HG03060 (cell line): Measurements from ENCODE around the gene PRSS33.

Source experiments
- ATAC-seq: cut with Tn5 transposase; IDR thresholded peaks from one replicate; pipeline ENCODE4 v1.9.1; 2021; ENCODE audit warnings: low read depth, moderate number of reproducible peaks; ENCODE audit not compliant: unreplicated experiment

Gene PRSS33

DNA sequence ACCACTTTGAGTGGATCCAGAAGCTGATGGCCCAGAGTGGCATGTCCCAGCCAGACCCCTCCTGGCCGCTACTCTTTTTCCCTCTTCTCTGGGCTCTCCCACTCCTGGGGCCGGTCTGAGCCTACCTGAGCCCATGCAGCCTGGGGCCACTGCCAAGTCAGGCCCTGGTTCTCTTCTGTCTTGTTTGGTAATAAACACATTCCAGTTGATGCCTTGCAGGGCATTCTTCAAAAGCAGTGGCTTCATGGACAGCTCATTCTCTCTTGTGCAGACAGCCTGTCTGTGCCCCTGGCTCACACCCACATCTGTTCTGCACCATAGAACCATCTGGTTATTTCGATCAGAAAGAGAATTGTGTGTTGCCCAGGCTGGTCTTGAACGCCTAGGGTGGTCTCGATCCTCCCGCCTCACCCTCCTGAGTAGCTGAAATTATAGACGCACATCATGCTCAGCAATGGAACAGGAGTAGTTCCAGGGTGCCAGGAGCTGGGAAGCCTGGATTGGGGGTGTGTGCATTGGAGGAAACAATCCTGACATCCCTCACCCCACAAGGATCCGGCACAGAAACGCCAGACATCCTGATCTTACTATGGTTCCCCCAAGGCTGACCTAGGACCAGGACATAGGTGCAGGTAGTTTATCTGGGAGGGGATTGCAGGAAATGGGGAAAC lies 34.3 kb upstream of the PRSS33 start:
- no peak for ATAC-seq

- ATAC-seq: no peak
These were observed 33.6 kb upstream of the PRSS33 start for GRCh38 chr16:2820836-2821486.

GRCh38 chr16:2819939-2820835 lies 32.8 kb upstream of the PRSS33 start:
- ATAC-seq: no peak

DNA sequence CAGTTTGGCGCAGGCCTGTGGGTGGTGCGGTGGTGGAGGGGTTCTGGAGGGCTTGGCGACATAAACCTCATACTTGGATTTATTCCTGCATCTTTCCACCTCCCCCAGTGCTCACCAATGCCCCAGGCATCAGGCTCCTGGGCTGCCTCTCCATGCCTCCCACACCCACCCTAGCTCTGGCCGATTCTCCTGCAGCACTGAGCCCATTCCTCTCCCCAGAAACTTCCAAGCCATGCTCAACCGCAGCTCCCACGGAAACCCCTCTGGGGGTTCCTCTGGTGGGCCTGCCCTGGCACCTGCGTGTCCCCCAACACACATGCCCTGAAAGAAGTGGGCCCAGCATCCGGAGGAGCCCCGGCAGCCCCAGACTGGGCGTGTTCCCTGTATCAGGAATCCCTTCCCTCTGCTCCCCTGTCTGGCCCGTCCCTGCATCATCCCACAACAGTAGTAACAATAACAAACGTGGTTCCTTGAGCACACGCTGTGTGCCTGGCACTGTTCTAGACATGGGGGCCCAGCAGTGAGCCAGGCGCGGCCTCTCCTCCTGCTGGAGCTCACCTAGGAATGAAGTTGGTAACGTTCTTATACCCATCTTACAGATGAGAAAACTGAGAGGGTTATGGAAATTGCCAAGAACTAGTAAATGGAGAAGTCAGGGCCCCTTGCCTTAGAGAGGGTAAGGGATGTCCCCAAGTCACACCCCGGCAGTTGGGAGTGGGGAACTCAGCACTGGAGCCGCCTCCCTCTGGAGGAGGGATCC lies 32.0 kb upstream of the PRSS33 start:
- ATAC-seq: no peak

- no peak for ATAC-seq
These were observed 31.0 kb upstream of the PRSS33 start for GRCh38 chr16:2818272-2818876.

DNA sequence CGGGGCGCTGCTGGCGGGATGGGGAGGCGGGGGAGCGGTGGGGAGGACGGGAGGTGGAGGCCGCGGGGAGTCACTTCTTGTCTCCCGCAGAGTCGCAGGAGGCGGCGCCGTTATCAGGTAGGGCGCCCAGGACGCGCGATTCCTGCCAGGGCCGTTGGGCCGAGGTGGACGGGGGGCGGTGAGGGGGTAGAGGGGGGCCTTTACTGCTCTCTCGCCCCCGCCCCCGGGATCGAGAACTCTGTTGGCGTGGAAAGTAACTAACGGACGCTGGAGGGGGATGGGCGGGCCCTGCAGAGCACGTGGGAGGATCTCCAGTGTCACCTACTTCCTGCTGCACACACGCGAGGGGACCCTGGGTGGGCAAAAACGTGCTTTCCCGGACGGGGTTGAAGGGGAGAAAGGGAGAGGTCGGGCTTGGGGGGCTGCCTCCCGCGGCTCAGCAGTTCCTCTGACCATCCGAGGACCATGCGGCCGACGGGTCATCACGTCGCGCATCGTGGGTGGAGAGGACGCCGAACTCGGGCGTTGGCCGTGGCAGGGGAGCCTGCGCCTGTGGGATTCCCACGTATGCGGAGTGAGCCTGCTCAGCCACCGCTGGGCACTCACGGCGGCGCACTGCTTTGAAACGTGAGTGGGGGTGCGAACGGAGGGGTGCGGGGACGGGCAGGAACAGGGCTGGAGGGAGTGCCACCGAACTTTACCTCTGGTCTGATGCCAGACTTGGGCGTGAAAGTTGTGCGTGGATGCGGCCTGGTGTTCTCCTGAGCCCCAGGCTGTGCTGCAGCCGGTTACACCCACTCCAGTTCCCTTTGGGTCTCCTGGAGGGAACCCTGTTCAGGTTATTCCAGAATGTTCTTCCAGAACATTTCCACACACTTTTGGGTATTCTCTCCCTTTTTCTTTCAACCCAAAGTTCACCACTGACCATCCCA lies 30.2 kb upstream of the PRSS33 start:
- ATAC-seq: no peak

DNA sequence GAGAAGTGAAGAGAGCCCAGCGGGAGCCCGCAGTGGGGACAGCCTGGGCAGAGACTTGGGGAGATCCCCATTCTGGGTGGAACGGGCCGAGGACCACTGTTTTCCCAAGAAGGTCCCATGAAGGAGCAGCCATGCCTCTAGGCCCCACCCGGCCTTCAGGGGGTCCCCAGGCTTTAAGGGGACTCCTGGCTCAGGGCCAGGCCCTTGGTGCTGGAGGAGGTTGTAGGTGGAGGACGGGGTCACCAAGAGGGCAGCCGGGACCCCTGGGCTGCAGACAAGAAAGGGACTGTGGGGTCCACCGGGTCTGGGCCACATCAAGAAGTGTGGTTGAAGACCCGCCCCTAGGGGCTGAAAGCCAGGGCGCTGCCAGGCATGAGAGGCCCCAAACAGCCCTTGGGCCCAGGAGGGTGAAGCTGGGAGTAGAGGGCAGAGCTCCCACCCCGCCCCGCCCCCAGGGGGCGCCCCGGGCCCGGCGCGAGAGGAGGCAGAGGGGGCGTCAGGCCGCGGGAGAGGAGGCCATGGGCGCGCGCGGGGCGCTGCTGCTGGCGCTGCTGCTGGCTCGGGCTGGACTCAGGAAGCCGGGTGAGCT lies 29.5 kb upstream of the PRSS33 start, which contains the start of gene PRSS21:
Gene PRSS21 (plus strand): TSS at position 487 of the 589 bp plus-strand sequence. CDS start 32 bp downstream, at position 519.
- no peak for ATAC-seq

DNA sequence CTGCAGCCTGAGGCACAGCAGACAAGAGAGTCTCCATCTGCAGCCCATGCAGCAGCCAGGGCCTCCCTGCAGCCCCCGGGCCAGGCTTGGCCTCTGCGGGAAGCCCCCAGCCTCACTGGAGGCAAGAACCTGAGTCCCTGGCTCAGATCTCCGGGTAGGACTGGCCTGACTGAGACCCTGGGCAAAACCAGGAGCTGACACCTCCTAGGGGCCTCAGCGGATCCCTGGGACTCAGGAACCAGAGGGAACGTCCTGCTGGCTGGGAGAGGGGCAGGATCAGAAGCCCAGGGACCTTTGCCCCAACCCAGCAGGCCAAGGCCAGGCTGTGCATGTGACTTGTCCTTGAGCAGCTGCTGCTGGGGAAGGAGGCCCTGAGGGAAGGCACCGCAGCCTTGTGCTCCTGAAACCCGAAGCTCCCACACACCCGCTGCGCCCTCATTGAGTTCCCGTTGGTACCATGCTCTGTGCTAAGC lies 28.0 kb upstream of the PRSS33 start:
- no peak for ATAC-seq

DNA sequence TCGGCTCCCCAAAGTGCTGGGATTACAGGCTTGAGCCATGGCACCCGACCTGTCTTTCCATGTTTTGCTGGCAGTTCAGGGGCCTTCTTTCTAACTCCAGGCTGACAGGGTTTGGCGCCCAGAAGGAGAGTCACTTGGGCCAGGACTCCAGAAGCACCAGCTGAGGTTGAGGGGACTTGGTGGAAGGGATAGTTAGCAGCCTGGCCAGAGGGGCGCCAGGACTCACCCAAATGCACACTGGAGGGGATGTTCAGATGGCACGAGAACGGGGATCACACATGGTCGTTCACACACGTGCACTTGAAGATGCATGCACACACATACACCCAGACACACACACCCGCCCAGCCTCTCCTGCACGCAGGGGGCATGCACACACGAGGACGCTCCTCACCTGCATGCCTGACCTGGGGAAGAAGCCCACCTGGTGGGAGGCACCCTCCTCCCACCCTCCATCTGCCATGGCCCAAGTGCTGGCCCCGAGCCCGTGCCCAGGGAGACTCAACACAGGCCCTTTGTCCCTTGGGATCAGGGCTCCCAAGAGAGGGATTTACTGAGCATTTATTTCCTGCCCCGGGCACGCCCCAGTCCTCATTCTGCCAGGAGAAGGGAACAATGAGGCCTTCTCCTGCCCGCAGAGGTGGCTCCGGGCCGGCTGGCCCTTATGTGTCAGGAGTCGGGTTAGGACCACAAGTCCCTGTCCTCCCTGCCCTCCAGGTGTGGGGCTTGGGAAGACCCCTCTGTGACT lies 27.4 kb upstream of the PRSS33 start:
- no peak for ATAC-seq

- no peak for ATAC-seq
These were observed 26.4 kb upstream of the PRSS33 start for GRCh38 chr16:2813771-2814221.

GRCh38 chr16:2811703-2812471 lies 24.5 kb upstream of the PRSS33 start:
- no peak for ATAC-seq

GRCh38 chr16:2810651-2811050 lies 23.3 kb upstream of the PRSS33 start:
- no peak for ATAC-seq

DNA sequence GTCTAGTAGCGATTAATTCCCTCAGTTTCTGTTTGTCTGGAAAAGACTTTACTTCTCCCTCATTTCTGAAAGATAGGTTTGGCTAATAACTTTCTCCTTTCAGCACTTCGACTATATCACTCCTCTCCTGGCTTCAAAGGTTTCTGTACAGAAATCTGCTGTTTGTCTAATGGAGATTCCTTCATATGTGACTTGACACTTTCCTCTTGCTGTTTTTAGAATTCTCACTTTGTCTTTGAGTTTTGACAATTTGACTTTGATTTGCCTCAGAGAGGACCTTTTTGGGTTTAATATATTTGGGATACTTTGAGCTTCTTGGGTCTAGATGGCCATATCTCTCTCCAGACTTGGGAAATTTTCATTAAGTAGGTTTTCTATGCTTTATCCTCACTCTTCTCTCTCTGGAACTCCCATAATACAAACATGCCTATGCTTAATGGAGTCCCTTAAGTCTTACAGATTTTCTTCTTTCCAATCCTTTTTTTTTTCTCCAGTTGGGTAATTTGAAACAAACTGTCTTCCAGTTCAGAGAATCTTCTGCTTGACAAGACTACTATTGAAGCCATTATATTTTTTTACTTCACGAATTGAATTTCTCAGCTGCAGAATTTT lies 21.9 kb upstream of the PRSS33 start:
- ATAC-seq: no peak

- ATAC-seq: no peak
These were observed 20.8 kb upstream of the PRSS33 start for GRCh38 chr16:2808181-2808580.

DNA sequence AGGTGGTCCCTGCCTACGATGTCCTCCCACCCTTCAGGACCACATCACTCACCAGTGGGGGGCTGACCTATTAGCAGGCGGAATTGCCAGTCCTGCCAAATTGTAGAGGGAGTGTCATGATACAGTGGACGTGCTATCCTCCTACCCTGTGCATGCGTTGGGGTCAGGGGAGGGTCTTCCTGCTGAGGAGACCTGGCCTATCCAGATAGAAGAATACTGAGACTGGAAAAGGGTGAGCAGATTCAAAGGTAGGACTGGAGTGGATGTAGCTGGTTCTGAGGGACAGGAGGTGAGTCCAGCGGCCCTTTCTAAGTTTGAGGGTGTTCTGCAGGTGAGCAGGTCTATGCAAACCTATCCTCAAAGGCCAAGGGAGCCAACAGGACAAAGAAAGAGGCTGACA lies 18.9 kb upstream of the PRSS33 start:
- no peak for ATAC-seq

DNA sequence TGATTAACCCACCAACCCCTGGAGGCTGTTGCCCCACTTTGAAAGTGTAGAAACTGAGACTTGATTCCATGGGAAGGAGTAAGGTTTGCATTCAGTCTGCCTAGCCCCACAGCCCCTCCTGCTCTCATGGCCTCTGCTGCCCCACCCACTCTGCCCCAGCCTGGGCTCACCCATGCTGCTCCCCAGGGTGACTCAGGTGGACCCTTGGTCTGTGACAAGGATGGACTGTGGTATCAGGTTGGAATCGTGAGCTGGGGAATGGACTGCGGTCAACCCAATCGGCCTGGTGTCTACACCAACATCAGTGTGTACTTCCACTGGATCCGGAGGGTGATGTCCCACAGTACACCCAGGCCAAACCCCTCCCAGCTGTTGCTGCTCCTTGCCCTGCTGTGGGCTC lies 17.4 kb upstream of the PRSS33 start:
- ATAC-seq: no peak
